ENCODE measurements around the gene OR52B4.
A peak's percentile ranks its signal among the peaks of the same experiment; 100 is the strongest.
"Not testable (repeated sequence)": the region's sequence is repeated elsewhere in the genome, so short reads cannot be mapped to it uniquely, and the experiment has no call there.

OR52B4 gene
- total RNA-seq, result 0 reads per million in 3 donors

GRCh38 chr11:4368286-4368685 lies at the start of gene OR52B4:
OR52B4 (minus strand) TSS chr11:4368386; CDS start chr11:4368295, 91 bp downstream.
- no peaks in the 10 kb centered on the region for H3K27me3 ChIP-seq (replicated peaks; ENCODE audit: control insufficient read depth, insufficient read depth, low read length, poor library complexity, severe bottlenecking)
- no peaks in the 10 kb centered on the region for H3K9me3 ChIP-seq (ENCODE audit: control insufficient read depth, low read length)
- H3K36me3 ChIP-seq (ENCODE audit: control insufficient read depth, insufficient read depth, low read length), result no peaks in the 10 kb centered on the region
- H3K27ac ChIP-seq (ENCODE audit: insufficient read depth, low read length, poor library complexity, severe bottlenecking), result no peak within 1 kb of the TSS
- DNase-seq, result no peak
- no peak within 1 kb of the TSS for H3K4me3 ChIP-seq (ENCODE audit: insufficient read depth, low read depth, low read length, poor library complexity, severe bottlenecking)
- H3K4me1 ChIP-seq (ENCODE audit: control insufficient read depth, insufficient read depth, low read length, poor library complexity, severe bottlenecking), result no peaks in the 10 kb centered on the region

- no peak overlapping the region for H3K4me3 ChIP-seq (ENCODE audit: insufficient read depth, low read depth, low read length, poor library complexity, severe bottlenecking)
- H3K27ac ChIP-seq (ENCODE audit: insufficient read depth, low read length, poor library complexity, severe bottlenecking), result no peak overlapping the region
- H3K27me3 ChIP-seq (replicated peaks; ENCODE audit: control insufficient read depth, insufficient read depth, low read length, poor library complexity, severe bottlenecking), result peaks cover 4% of the 10 kb centered on the region
- no peaks in the 10 kb centered on the region for H3K9me3 ChIP-seq (ENCODE audit: control insufficient read depth, low read length)
- no peaks in the 10 kb centered on the region for H3K4me1 ChIP-seq (ENCODE audit: control insufficient read depth, insufficient read depth, low read length, poor library complexity, severe bottlenecking)
- no peaks in the 10 kb centered on the region for H3K36me3 ChIP-seq (ENCODE audit: control insufficient read depth, insufficient read depth, low read length)
- DNase-seq, result no peak
These were observed 48.6 kb upstream of the OR52B4 start for GRCh38 chr11:4416816-4417215.

GRCh38 chr11:4416306-4416705 lies 48.1 kb upstream of the OR52B4 start:
- no peak overlapping the region for H3K4me3 ChIP-seq (ENCODE audit: insufficient read depth, low read depth, low read length, poor library complexity, severe bottlenecking)
- peaks cover 4% of the 10 kb centered on the region for H3K27me3 ChIP-seq (replicated peaks; ENCODE audit: control insufficient read depth, insufficient read depth, low read length, poor library complexity, severe bottlenecking)
- no peaks in the 10 kb centered on the region for H3K9me3 ChIP-seq (ENCODE audit: control insufficient read depth, low read length)
- H3K27ac ChIP-seq (ENCODE audit: insufficient read depth, low read length, poor library complexity, severe bottlenecking), result no peak overlapping the region
- no peak for DNase-seq
- no peaks in the 10 kb centered on the region for H3K4me1 ChIP-seq (ENCODE audit: control insufficient read depth, insufficient read depth, low read length, poor library complexity, severe bottlenecking)
- no peaks in the 10 kb centered on the region for H3K36me3 ChIP-seq (ENCODE audit: control insufficient read depth, insufficient read depth, low read length)

GRCh38 chr11:4406206-4406605 lies 38.0 kb upstream of the OR52B4 start:
- H3K4me3 ChIP-seq (ENCODE audit: insufficient read depth, low read depth, low read length, poor library complexity, severe bottlenecking); H3K27ac ChIP-seq (ENCODE audit: insufficient read depth, low read length, poor library complexity, severe bottlenecking); H3K9me3 ChIP-seq (ENCODE audit: control insufficient read depth, low read length); DNase-seq; H3K27me3 ChIP-seq (replicated peaks; ENCODE audit: control insufficient read depth, insufficient read depth, low read length, poor library complexity, severe bottlenecking); H3K36me3 ChIP-seq (ENCODE audit: control insufficient read depth, insufficient read depth, low read length); H3K4me1 ChIP-seq (ENCODE audit: control insufficient read depth, insufficient read depth, low read length, poor library complexity, severe bottlenecking): not testable (repeated sequence)

- H3K9me3 ChIP-seq (ENCODE audit: control insufficient read depth, low read length), result no peaks in the 10 kb centered on the region
- peaks cover 11% of the 10 kb centered on the region for H3K4me1 ChIP-seq (ENCODE audit: control insufficient read depth, insufficient read depth, low read length, poor library complexity, severe bottlenecking)
- no peak for DNase-seq
- H3K27ac ChIP-seq (ENCODE audit: insufficient read depth, low read length, poor library complexity, severe bottlenecking), result no peak overlapping the region
- no peaks in the 10 kb centered on the region for H3K27me3 ChIP-seq (replicated peaks; ENCODE audit: control insufficient read depth, insufficient read depth, low read length, poor library complexity, severe bottlenecking)
- H3K36me3 ChIP-seq (ENCODE audit: control insufficient read depth, insufficient read depth, low read length), result peaks cover 15% of the 10 kb centered on the region
- H3K4me3 ChIP-seq (ENCODE audit: insufficient read depth, low read depth, low read length, poor library complexity, severe bottlenecking), result peak overlapping the region; percentile 96
These were observed 25.7 kb upstream of the OR52B4 start for GRCh38 chr11:4393858-4394223.

GRCh38 chr11:4393209-4393857 lies 25.1 kb upstream of the OR52B4 start, which contains the start of gene TRIM21:
TRIM21 (minus strand) TSS chr11:4393702; CDS start chr11:4390409, 3,293 bp downstream.
- peak within 1 kb of the TSS; percentile 96 for H3K4me3 ChIP-seq (ENCODE audit: insufficient read depth, low read depth, low read length, poor library complexity, severe bottlenecking)

GRCh38 chr11:4388221-4388620 lies 20.0 kb upstream of the OR52B4 start:
- no peaks in the 10 kb centered on the region for H3K27me3 ChIP-seq (replicated peaks; ENCODE audit: control insufficient read depth, insufficient read depth, low read length, poor library complexity, severe bottlenecking)
- H3K4me3 ChIP-seq (ENCODE audit: insufficient read depth, low read depth, low read length, poor library complexity, severe bottlenecking), result no peak overlapping the region
- no peak for DNase-seq
- H3K36me3 ChIP-seq (ENCODE audit: control insufficient read depth, insufficient read depth, low read length), result peaks cover 65% of the 10 kb centered on the region
- no peaks in the 10 kb centered on the region for H3K9me3 ChIP-seq (ENCODE audit: control insufficient read depth, low read length)
- no peak overlapping the region for H3K27ac ChIP-seq (ENCODE audit: insufficient read depth, low read length, poor library complexity, severe bottlenecking)
- H3K4me1 ChIP-seq (ENCODE audit: control insufficient read depth, insufficient read depth, low read length, poor library complexity, severe bottlenecking), result peaks cover 6% of the 10 kb centered on the region

More at GRCh38 chr11:4393209-4393857, 25.1 kb upstream of the OR52B4 start, which contains the start of gene TRIM21:
- DNase-seq, result peak; percentile 66 to 78 (median 75)
- peak within 1 kb of the TSS; percentile 86 for H3K27ac ChIP-seq (ENCODE audit: insufficient read depth, low read length, poor library complexity, severe bottlenecking)
- H3K4me1 ChIP-seq (ENCODE audit: control insufficient read depth, insufficient read depth, low read length, poor library complexity, severe bottlenecking), result peaks cover 11% of the 10 kb centered on the region
- H3K9me3 ChIP-seq (ENCODE audit: control insufficient read depth, low read length), result no peaks in the 10 kb centered on the region
- H3K27me3 ChIP-seq (replicated peaks; ENCODE audit: control insufficient read depth, insufficient read depth, low read length, poor library complexity, severe bottlenecking), result no peaks in the 10 kb centered on the region
- H3K36me3 ChIP-seq (ENCODE audit: control insufficient read depth, insufficient read depth, low read length), result peaks cover 20% of the 10 kb centered on the region

GRCh38 chr11:4385978-4386740 lies 18.0 kb upstream of the OR52B4 start:
- H3K9me3 ChIP-seq (ENCODE audit: control insufficient read depth, low read length), result no peaks in the 10 kb centered on the region
- H3K36me3 ChIP-seq (ENCODE audit: control insufficient read depth, insufficient read depth, low read length), result peaks cover 65% of the 10 kb centered on the region
- no peak for DNase-seq
- H3K4me1 ChIP-seq (ENCODE audit: control insufficient read depth, insufficient read depth, low read length, poor library complexity, severe bottlenecking), result no peaks in the 10 kb centered on the region
- no peak overlapping the region for H3K4me3 ChIP-seq (ENCODE audit: insufficient read depth, low read depth, low read length, poor library complexity, severe bottlenecking)
- H3K27me3 ChIP-seq (replicated peaks; ENCODE audit: control insufficient read depth, insufficient read depth, low read length, poor library complexity, severe bottlenecking), result no peaks in the 10 kb centered on the region
- H3K27ac ChIP-seq (ENCODE audit: insufficient read depth, low read length, poor library complexity, severe bottlenecking), result no peak overlapping the region

- Histone ChIP-seq H3K27me3 (replicated peaks; ENCODE audit: control insufficient read depth, insufficient read depth, low read length, poor library complexity, severe bottlenecking) (no peaks in the 10 kb centered on the region), H3K36me3 (ENCODE audit: control insufficient read depth, insufficient read depth, low read length) (peaks cover 33% of the 10 kb centered on the region), H3K4me3 (ENCODE audit: insufficient read depth, low read depth, low read length, poor library complexity, severe bottlenecking) (no peak overlapping the region), H3K9me3 (ENCODE audit: control insufficient read depth, low read length) (no peaks in the 10 kb centered on the region), H3K27ac (ENCODE audit: insufficient read depth, low read length, poor library complexity, severe bottlenecking) (no peak overlapping the region), H3K4me1 (ENCODE audit: control insufficient read depth, insufficient read depth, low read length, poor library complexity, severe bottlenecking) (no peaks in the 10 kb centered on the region)
- no peak for DNase-seq
These were observed 13.7 kb upstream of the OR52B4 start for GRCh38 chr11:4381901-4382300.

GRCh38 chr11:4375431-4376140 lies 7.4 kb upstream of the OR52B4 start:
- H3K36me3 ChIP-seq (ENCODE audit: control insufficient read depth, insufficient read depth, low read length), result no peaks in the 10 kb centered on the region
- DNase-seq, result no peak
- no peaks in the 10 kb centered on the region for H3K4me1 ChIP-seq (ENCODE audit: control insufficient read depth, insufficient read depth, low read length, poor library complexity, severe bottlenecking)
- H3K27ac ChIP-seq (ENCODE audit: insufficient read depth, low read length, poor library complexity, severe bottlenecking), result no peak overlapping the region
- H3K4me3 ChIP-seq (ENCODE audit: insufficient read depth, low read depth, low read length, poor library complexity, severe bottlenecking), result no peak overlapping the region
- no peaks in the 10 kb centered on the region for H3K9me3 ChIP-seq (ENCODE audit: control insufficient read depth, low read length)
- H3K27me3 ChIP-seq (replicated peaks; ENCODE audit: control insufficient read depth, insufficient read depth, low read length, poor library complexity, severe bottlenecking), result no peaks in the 10 kb centered on the region

Measured in effector memory CD4-positive, alpha-beta T cell (primary cell).